ENCODE data around the gene SIK3.
A peak's percentile ranks its signal among the peaks of the same experiment; 100 is the strongest.

Gene SIK3

DNA sequence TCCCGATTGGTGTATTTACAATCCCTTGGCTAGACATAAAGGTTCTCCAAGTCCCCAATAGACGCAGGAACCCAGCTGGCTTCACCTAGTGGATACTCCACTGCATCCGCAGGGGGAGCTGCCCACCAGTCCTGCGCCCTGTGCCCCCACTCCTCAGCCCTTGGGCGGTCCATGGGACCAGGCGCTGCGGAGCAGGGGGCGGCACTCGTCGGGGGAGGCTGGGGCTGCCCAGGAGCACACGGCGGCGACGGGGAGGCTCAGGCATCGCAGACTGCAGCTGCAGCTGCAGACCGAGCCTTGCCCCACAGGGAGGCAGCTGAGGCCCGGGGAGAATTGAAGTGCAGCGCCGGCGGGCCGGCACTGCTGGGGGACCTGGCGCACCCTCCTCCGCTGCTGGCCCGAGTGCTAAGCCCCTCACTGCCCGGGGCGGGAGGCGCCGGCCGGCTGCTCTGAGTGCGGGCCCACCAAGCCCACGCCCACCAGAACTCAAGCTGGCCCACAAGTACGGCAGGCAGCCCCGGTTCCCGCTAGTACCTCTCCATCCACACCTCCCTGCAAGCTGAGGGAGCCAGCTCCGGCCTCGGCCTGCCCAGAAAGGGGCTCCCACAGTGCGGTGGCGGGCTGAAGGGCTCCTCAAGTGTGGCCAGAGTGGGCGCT lies 12.2 kb upstream of the SIK3 start:
- no peaks in the 10 kb centered on the region for H3K36me3 ChIP-seq
- TF ChIP-seq, protein P1, sequence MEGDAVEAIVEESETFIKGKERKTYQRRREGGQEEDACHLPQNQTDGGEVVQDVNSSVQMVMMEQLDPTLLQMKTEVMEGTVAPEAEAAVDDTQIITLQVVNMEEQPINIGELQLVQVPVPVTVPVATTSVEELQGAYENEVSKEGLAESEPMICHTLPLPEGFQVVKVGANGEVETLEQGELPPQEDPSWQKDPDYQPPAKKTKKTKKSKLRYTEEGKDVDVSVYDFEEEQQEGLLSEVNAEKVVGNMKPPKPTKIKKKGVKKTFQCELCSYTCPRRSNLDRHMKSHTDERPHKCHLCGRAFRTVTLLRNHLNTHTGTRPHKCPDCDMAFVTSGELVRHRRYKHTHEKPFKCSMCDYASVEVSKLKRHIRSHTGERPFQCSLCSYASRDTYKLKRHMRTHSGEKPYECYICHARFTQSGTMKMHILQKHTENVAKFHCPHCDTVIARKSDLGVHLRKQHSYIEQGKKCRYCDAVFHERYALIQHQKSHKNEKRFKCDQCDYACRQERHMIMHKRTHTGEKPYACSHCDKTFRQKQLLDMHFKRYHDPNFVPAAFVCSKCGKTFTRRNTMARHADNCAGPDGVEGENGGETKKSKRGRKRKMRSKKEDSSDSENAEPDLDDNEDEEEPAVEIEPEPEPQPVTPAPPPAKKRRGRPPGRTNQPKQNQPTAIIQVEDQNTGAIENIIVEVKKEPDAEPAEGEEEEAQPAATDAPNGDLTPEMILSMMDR (IDR thresholded peaks at IDR 0.05; ENCODE audit: low read depth, low read length): no peak
- H3K27me3 ChIP-seq: no peaks in the 10 kb centered on the region
- H3K4me3 ChIP-seq (ENCODE audit: low read depth, low read length): no peak overlapping the region
- no peaks in the 10 kb centered on the region for H3K4me1 ChIP-seq
- DNase-seq: no peak
- H3K9me3 ChIP-seq: no peaks in the 10 kb centered on the region

DNA sequence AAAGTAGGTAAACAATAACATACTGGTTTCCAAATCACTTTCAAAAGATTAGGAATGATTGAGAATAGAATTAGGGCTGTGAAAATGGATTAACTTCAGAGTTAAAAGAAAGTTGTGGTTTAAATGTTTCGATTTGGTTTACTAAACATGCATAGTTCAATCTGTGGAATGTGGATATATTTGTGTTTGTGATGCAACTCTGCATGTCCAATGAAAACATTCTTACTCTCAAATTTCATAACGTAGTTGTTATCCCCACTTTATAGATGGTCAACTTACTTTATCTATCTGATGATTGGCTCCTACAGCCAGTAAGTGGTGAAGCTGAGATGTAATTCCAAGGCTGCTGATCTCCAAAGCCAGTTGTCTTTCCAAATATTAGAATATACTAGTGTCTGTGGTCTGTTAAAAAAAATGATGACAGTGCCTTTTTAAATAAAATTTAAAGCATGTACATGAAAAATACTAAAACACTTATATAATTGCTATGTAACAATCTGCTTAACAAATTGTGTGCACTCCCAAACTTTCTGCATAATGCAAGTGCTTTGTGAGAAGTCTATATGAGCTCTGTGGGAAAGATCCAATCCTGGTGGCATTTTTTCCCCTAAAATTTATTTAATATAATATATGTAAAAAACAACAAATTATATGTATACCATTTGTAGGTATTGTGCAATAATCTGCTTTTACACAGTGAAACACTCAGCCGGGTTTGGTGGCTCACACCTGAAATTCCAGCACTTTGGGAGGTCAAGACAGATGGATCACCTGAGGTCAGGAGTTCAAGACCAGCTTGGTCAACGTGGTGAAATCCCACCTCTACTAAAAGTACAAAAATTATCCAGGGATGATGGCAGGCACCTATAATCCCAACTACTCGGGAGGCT lies 9.7 kb upstream of the SIK3 start:
- H3K36me3 ChIP-seq: no peaks in the 10 kb centered on the region
- DNase-seq: no peak
- no peaks in the 10 kb centered on the region for H3K4me1 ChIP-seq
- TF ChIP-seq, protein P1 (IDR thresholded peaks at IDR 0.05; ENCODE audit: low read depth, low read length): no peak
- no peak overlapping the region for H3K4me3 ChIP-seq (ENCODE audit: low read depth, low read length)
- H3K27me3 ChIP-seq: no peaks in the 10 kb centered on the region
- H3K9me3 ChIP-seq: no peaks in the 10 kb centered on the region

DNA sequence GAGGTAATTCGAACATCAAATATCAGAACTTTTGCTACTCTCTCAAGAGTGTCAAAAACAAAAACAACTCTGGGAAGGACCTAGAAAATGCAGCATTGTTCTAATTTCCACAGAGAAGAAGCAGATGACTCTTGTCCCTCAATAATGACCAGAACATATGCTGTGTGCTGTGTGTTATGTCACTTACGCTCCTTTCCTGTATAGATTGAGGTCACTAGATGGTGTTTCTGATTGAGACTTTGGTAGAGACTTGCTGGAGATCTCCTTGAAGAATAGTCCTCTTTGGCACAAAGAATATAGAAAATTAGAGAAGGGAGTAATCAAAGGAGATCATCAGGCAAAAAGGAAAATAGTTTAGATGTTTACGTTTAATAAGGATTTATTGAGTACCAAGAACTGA lies 2.3 kb upstream of the SIK3 start:
- no peak for DNase-seq
- H3K27me3 ChIP-seq: no peaks in the 10 kb centered on the region
- TF ChIP-seq, protein P1 (IDR thresholded peaks at IDR 0.05; ENCODE audit: low read depth, low read length): no peak
- H3K4me3 ChIP-seq (ENCODE audit: low read depth, low read length): no peak overlapping the region
- H3K36me3 ChIP-seq: no peaks in the 10 kb centered on the region
- peaks cover 20% of the 10 kb centered on the region for H3K4me1 ChIP-seq
- H3K9me3 ChIP-seq: no peaks in the 10 kb centered on the region

DNA sequence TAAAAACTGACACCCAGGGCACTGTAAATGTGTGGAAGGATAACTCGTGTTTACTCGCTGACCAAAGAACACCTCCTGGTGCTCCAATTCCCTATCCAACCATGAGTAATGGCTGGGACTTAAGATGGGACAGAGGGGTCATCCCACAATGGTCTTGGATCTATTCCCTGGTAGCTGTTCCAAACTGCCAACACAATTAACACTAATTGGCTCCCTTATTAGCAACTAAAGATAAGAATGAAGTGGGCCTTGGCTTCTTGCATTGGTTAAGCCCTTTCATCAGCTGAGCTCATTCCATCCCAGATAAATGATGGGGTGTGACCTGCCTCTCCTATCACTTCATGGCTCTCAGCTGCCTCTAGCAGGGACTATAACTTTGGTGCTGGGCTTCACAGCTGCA lies 1.5 kb upstream of the SIK3 start:
- Histone ChIP-seq H3K27me3 (no peaks in the 10 kb centered on the region), H3K4me3 (ENCODE audit: low read depth, low read length) (no peak overlapping the region), H3K9me3 (no peaks in the 10 kb centered on the region), H3K4me1 (peaks cover 23% of the 10 kb centered on the region), H3K36me3 (no peaks in the 10 kb centered on the region)
- TF ChIP-seq, protein P1 (IDR thresholded peaks at IDR 0.05; ENCODE audit: low read depth, low read length): no peak
- DNase-seq: no peak

DNA sequence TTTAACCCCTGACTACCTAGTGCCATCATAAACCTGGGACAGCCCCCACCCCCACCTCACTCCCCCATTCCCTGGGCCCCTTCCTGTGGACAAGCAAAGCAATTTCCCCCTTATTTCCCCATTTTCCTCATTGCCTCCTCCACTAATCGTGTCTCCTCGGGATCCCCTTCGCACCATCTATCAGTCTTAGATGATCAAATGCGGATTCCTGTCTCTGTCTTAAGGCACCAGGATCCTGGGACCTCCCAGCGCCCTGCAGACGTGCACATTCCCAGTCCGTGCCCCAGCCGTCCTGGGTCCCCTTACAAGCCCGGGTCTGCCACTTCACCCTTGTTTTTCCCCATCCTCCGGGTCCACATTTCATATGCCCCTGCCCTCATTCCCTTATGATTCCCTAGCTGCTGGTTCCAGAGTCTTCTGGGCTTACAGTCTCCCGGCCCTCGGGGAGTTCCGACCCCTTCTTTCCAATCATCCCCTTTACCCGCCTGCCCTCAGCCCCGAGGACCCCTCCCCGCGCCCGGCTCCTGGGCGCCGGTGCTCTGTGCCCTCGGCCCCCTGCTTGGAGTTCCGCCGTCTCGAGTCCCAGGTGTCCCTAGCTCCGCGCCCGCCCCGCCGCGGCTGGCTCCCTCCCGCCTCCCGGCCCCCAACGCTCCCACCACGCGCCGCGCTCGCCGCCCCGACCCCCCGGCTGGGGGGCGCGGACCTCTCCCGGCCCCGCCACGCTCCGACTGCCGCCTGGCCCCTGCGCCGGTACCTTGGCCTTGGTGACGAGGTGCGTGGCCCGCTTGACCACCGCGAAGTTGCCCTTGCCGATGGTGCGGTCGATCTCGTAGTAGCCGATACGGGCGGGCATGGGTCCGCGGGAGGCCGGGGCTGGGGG lies 599 bp downstream of the SIK3 start:
- DNase-seq: peak; percentile 49
- TF ChIP-seq, protein P1 (IDR thresholded peaks at IDR 0.05; ENCODE audit: low read depth, low read length): no peak

More for the DNA sequence above, 599 bp downstream of the SIK3 start:
- no peaks in the 10 kb centered on the region for H3K27me3 ChIP-seq
- peak overlapping the region; percentile 92 for H3K4me3 ChIP-seq (ENCODE audit: low read depth, low read length)
- H3K36me3 ChIP-seq: no peaks in the 10 kb centered on the region
- H3K9me3 ChIP-seq: no peaks in the 10 kb centered on the region
- H3K4me1 ChIP-seq: peaks cover 23% of the 10 kb centered on the region
